HUES6 (cell line): Measurements from ENCODE around the gene RNF149.
A peak's percentile ranks its signal among the peaks of the same experiment; 100 is the strongest.
"Not testable (repeated sequence)": the region's sequence is repeated elsewhere in the genome, so short reads cannot be mapped to it uniquely, and the experiment has no call there.

Experiments
- H3K27ac ChIP-seq: 2 replicates; pipeline ENCODE4 v1.7.0; 2013; ENCODE audit warnings: low read depth, mild to moderate bottlenecking, low read length, inconsistent platforms
- H3K27me3 ChIP-seq: 2 replicates; pipeline ENCODE4 v1.6.1; 2013; ENCODE audit warnings: low read length; ENCODE audit not compliant: control insufficient read depth, insufficient read depth
- H3K36me3 ChIP-seq: 2 replicates; pipeline ENCODE4 v1.6.1; 2013; ENCODE audit warnings: low read length; ENCODE audit not compliant: control insufficient read depth, insufficient read depth
- H3K4me1 ChIP-seq: 2 replicates; pipeline ENCODE4 v1.6.1; 2013; ENCODE audit warnings: low read length; ENCODE audit not compliant: control insufficient read depth, insufficient read depth
- H3K4me3 ChIP-seq: 2 replicates; pipeline ENCODE4 v1.5.1; 2013; ENCODE audit warnings: low read depth, low read length
- H3K9ac ChIP-seq: one replicate; pipeline ENCODE4 v1.6.1; 2013; ENCODE audit warnings: mild to moderate bottlenecking, low read length
- H3K9me3 ChIP-seq: 2 replicates; pipeline ENCODE4 v1.6.1; 2013; ENCODE audit warnings: low read depth, low read length; ENCODE audit not compliant: control insufficient read depth, insufficient read depth

The RNF149 gene

GRCh38 chr2:101330253-101330933 is 21.9 kb upstream of the RNF149 start:
- H3K9ac ChIP-seq = no peak overlapping the region
- H3K27ac ChIP-seq = no peak overlapping the region
- peaks cover 14% of the 10 kb centered on the region for H3K9me3 ChIP-seq
- peaks cover 31% of the 10 kb centered on the region for H3K4me1 ChIP-seq
- no peaks in the 10 kb centered on the region for H3K36me3 ChIP-seq
- no peak overlapping the region for H3K4me3 ChIP-seq
- H3K27me3 ChIP-seq = no peaks in the 10 kb centered on the region

GRCh38 chr2:101329026-101329425 is 20.5 kb upstream of the RNF149 start:
- Histone ChIP-seq H3K9me3 (peaks cover 19% of the 10 kb centered on the region), H3K4me1 (peaks cover 31% of the 10 kb centered on the region), H3K4me3 (no peak overlapping the region), H3K36me3 (no peaks in the 10 kb centered on the region), H3K27me3 (no peaks in the 10 kb centered on the region), H3K9ac (no peak overlapping the region), H3K27ac (no peak overlapping the region)

GRCh38 chr2:101328474-101329007 is 20.0 kb upstream of the RNF149 start:
- 0 out of 2 replicates have a peak overlapping the region, but pooled peaks have one; percentile 63 for H3K27ac ChIP-seq
- H3K9me3 ChIP-seq = peaks cover 19% of the 10 kb centered on the region
- peak overlapping the region; percentile 26; the same call in 1 of the 2 replicates for H3K4me3 ChIP-seq
- H3K27me3 ChIP-seq = no peaks in the 10 kb centered on the region
- no peaks in the 10 kb centered on the region for H3K36me3 ChIP-seq
- H3K9ac ChIP-seq = no peak overlapping the region
- peaks cover 31% of the 10 kb centered on the region for H3K4me1 ChIP-seq

GRCh38 chr2:101327863-101328394 is 19.4 kb upstream of the RNF149 start:
- Histone ChIP-seq H3K4me1 (peaks cover 31% of the 10 kb centered on the region), H3K9me3 (peaks cover 19% of the 10 kb centered on the region), H3K27ac (peak overlapping the region; percentile 63; the same call in 1 of the 2 replicates), H3K9ac (no peak overlapping the region), H3K36me3 (no peaks in the 10 kb centered on the region), H3K4me3 (peak overlapping the region; percentile 26), H3K27me3 (no peaks in the 10 kb centered on the region)

GRCh38 chr2:101325425-101325824 is 16.9 kb upstream of the RNF149 start:
- Histone ChIP-seq H3K9ac (no peak overlapping the region), H3K4me1 (peaks cover 25% of the 10 kb centered on the region)

GRCh38 chr2:101316568-101316967 is 8.1 kb upstream of the RNF149 start:
- not testable (repeated sequence) for H3K27ac ChIP-seq, H3K9ac ChIP-seq, H3K36me3 ChIP-seq, H3K4me1 ChIP-seq, H3K4me3 ChIP-seq, H3K9me3 ChIP-seq, H3K27me3 ChIP-seq

More at GRCh38 chr2:101325425-101325824, 16.9 kb upstream of the RNF149 start:
- H3K27ac ChIP-seq = no peak overlapping the region
- H3K9me3 ChIP-seq = peaks cover 19% of the 10 kb centered on the region
- no peaks in the 10 kb centered on the region for H3K27me3 ChIP-seq
- H3K4me3 ChIP-seq = no peak overlapping the region
- H3K36me3 ChIP-seq = no peaks in the 10 kb centered on the region

- H3K9me3 ChIP-seq = no peaks in the 10 kb centered on the region
- H3K27ac ChIP-seq = no peak overlapping the region
- peaks cover 4% of the 10 kb centered on the region; the same call in 1 of the 2 replicates for H3K4me1 ChIP-seq
Observed at GRCh38 chr2:101311696-101312017, 3.2 kb upstream of the RNF149 start.

GRCh38 chr2:101310834-101311695 is 2.6 kb upstream of the RNF149 start:
- Histone ChIP-seq H3K27me3 (peaks cover 4% of the 10 kb centered on the region; the same call in 1 of the 2 replicates), H3K9ac (no peak overlapping the region), H3K27ac (no peak overlapping the region), H3K9me3 (no peaks in the 10 kb centered on the region), H3K4me3 (no peak overlapping the region), H3K4me1 (peaks cover 10% of the 10 kb centered on the region; the same call in 1 of the 2 replicates), H3K36me3 (no peaks in the 10 kb centered on the region)

More at GRCh38 chr2:101311696-101312017, 3.2 kb upstream of the RNF149 start:
- peaks cover 4% of the 10 kb centered on the region; the same call in 1 of the 2 replicates for H3K27me3 ChIP-seq
- H3K9ac ChIP-seq = no peak overlapping the region
- H3K4me3 ChIP-seq = no peak overlapping the region
- no peaks in the 10 kb centered on the region for H3K36me3 ChIP-seq

- peaks cover 14% of the 10 kb centered on the region; the same call in 1 of the 2 replicates for H3K4me1 ChIP-seq
- H3K27ac ChIP-seq = no peak overlapping the region
Observed at GRCh38 chr2:101310090-101310833, 1.8 kb upstream of the RNF149 start.

GRCh38 chr2:101307950-101308431 is 510 bp downstream of the RNF149 start:
- H3K9me3 ChIP-seq = no peaks in the 10 kb centered on the region
- peak overlapping the region; percentile 79 for H3K4me3 ChIP-seq
- H3K27ac ChIP-seq = peak overlapping the region; percentile 54; the same call in 1 of the 2 replicates
- H3K4me1 ChIP-seq = peaks cover 14% of the 10 kb centered on the region; the same call in 1 of the 2 replicates
- H3K27me3 ChIP-seq = peaks cover 4% of the 10 kb centered on the region; the same call in 1 of the 2 replicates
- H3K9ac ChIP-seq = peak overlapping the region; percentile 70
- no peaks in the 10 kb centered on the region for H3K36me3 ChIP-seq

More at GRCh38 chr2:101310090-101310833, 1.8 kb upstream of the RNF149 start:
- no peaks in the 10 kb centered on the region for H3K36me3 ChIP-seq
- peaks cover 4% of the 10 kb centered on the region; the same call in 1 of the 2 replicates for H3K27me3 ChIP-seq
- no peaks in the 10 kb centered on the region for H3K9me3 ChIP-seq
- H3K9ac ChIP-seq = no peak overlapping the region
- no peak overlapping the region for H3K4me3 ChIP-seq
